NCI-H526 (cell line): Measurements from ENCODE around the gene LIN7B.
"Not testable (repeated sequence)": the region's sequence is repeated elsewhere in the genome, so short reads cannot be mapped to it uniquely, and the experiment has no call there.

ENCODE experiments used
- DNase-seq, 2 experiments: peaks; one replicate each; lab custom pipeline; 2025; lab: John Stamatoyannopoulos, UW

The LIN7B gene

GRCh38 chr19:49119411-49120324 is 5.5 kb downstream of the LIN7B start, which contains the start of gene PPFIA3:
PPFIA3 (plus strand) TSS chr19:49119544; CDS start chr19:49127874, 8,330 bp downstream.
- DNase-seq: peak in 1 of 2 experiments; percentile 63

- DNase-seq: no peak
Measured at GRCh38 chr19:49120325-49120683, 6.1 kb downstream of the LIN7B start.

- no peak for DNase-seq
Measured at GRCh38 chr19:49120868-49121267, 6.7 kb downstream of the LIN7B start.

GRCh38 chr19:49121841-49122240 is 7.7 kb downstream of the LIN7B start:
- not testable (repeated sequence) for DNase-seq

GRCh38 chr19:49123285-49123684 is 9.1 kb downstream of the LIN7B start:
- not testable (repeated sequence) for DNase-seq

GRCh38 chr19:49125025-49125731 is 11.0 kb downstream of the LIN7B start:
- peak in 1 of 2 experiments; percentile 58 for DNase-seq

- DNase-seq: no peak
Measured at GRCh38 chr19:49126575-49126974, 12.4 kb downstream of the LIN7B start.

- DNase-seq: not testable (repeated sequence)
Measured at GRCh38 chr19:49127225-49127624, 13.1 kb downstream of the LIN7B start.

GRCh38 chr19:49127674-49128544 is 13.7 kb downstream of the LIN7B start:
- DNase-seq: peak; percentile 86 to 97

- DNase-seq: no peak
Measured at GRCh38 chr19:49128545-49129237, 14.5 kb downstream of the LIN7B start.

GRCh38 chr19:49129238-49129583 is 15.0 kb downstream of the LIN7B start:
- no peak for DNase-seq

- DNase-seq: no peak
Measured at GRCh38 chr19:49130325-49130724, 16.2 kb downstream of the LIN7B start.

GRCh38 chr19:49132974-49133609 is 18.9 kb downstream of the LIN7B start:
- DNase-seq: no peak

- no peak for DNase-seq
Measured at GRCh38 chr19:49133621-49134454, 19.7 kb downstream of the LIN7B start.

- no peak for DNase-seq
Measured at GRCh38 chr19:49135686-49136085, 21.5 kb downstream of the LIN7B start.

GRCh38 chr19:49136771-49137171 is 22.6 kb downstream of the LIN7B start:
- DNase-seq: no peak

- no peak for DNase-seq
Measured at GRCh38 chr19:49140951-49141350, 26.8 kb downstream of the LIN7B start.

GRCh38 chr19:49141352-49141751 is 27.2 kb downstream of the LIN7B start:
- no peak for DNase-seq

- peak; percentile 89 to 97 for DNase-seq
Measured at GRCh38 chr19:49142866-49143335, 28.7 kb downstream of the LIN7B start.
